SK-N-SH (cell line): ENCODE results near the gene KCNJ10.

ENCODE experiments used
- CTCF ChIP-seq: fragments of 200-600 bp; sonication (generic); IDR thresholded peaks from 2 replicates; pipeline ENCODE4 v1.6.1; 2017; ENCODE audit warnings: antibody characterized with exemption, mild to moderate bottlenecking, moderate library complexity
- FOXJ3 ChIP-seq: sonication (generic); formaldehyde crosslinking; IDR thresholded peaks from 2 replicates; pipeline ENCODE4 v1.5.1; 2020; ENCODE audit warnings: mild to moderate bottlenecking, missing genetic modification reagents
- POLR2AphosphoS5 ChIP-seq: IDR thresholded peaks from 2 replicates; pipeline ENCODE4 v1.6.1; 2012; ENCODE audit warnings: low read depth, low read length
- RAD21 ChIP-seq: IDR thresholded peaks from 2 replicates; pipeline ENCODE4 v1.6.1; 2012; ENCODE audit warnings: mild to moderate bottlenecking, low read length
- RFX5 ChIP-seq: IDR thresholded peaks from 2 replicates; pipeline ENCODE4 v1.6.1; 2012; ENCODE audit warnings: mild to moderate bottlenecking, improper control_type of control experiment, low read length
- YY1 ChIP-seq: IDR thresholded peaks from 2 replicates; pipeline ENCODE4 v1.4.0; 2012; ENCODE audit warnings: low read depth, mild to moderate bottlenecking

GRCh38 chr1:160094806-160095205 is 24.8 kb upstream of the KCNJ10 start:
- TF ChIP-seq CTCF (no peak), POLR2AphosphoS5 (no peak), RAD21 (no peak), YY1 (no peak), RFX5 (no peak), FOXJ3 (no peak)
